H7 (cell line): ENCODE data around the gene OR8G5. TPM values are rescaled to one million over a fixed set of nuclear protein-coding genes. Genes with fewer than 3 reads are reported as not detected.
"Not testable (repeated sequence)": the region's sequence is repeated elsewhere in the genome, so short reads cannot be mapped to it uniquely, and the experiment has no call there.

Source experiments
- DNase-seq: peaks from one replicate; pipeline ENCODE4 v3.0.0; 2012
- H3K27me3 ChIP-seq: 2 replicates; pipeline ENCODE4 v1.6.0; 2011; ENCODE audit warnings: mild to moderate bottlenecking, low read length; ENCODE audit not compliant: control insufficient read depth, insufficient read depth
- H3K36me3 ChIP-seq: replicated peaks from 2 replicates; pipeline ENCODE4 v1.5.1; 2011; ENCODE audit warnings: low read length; ENCODE audit not compliant: control insufficient read depth, insufficient read depth
- H3K4me3 ChIP-seq: 2 replicates; pipeline ENCODE4 v1.5.1; 2011; ENCODE audit warnings: low read depth, mild to moderate bottlenecking, control low read depth, low read length, moderate library complexity; ENCODE audit not compliant: insufficient read depth
- total RNA-seq: library from RNA; depleted of rRNA; stranded (reverse); fragments of >200 nt; shearing (Covaris generic); gene quantifications from 2 replicates; pipeline ENCODE4 v1.2.3, GENCODE V29; 2014

OR8G5 gene
- total RNA-seq, 1 experiment from 2014 or later, result not detected

- H3K27me3 ChIP-seq, H3K36me3 ChIP-seq, DNase-seq, H3K4me3 ChIP-seq: not testable (repeated sequence)
Measured at GRCh38 chr11:124265041-124265440, 8.9 kb downstream of the OR8G5 start.

GRCh38 chr11:124270886-124271285 lies 14.7 kb downstream of the OR8G5 start:
- not testable (repeated sequence) for H3K27me3 ChIP-seq, H3K36me3 ChIP-seq, H3K4me3 ChIP-seq, DNase-seq

- DNase-seq, result no peak
- no peaks in the 10 kb centered on the region for H3K27me3 ChIP-seq
- no peaks in the 10 kb centered on the region for H3K36me3 ChIP-seq
- no peak overlapping the region for H3K4me3 ChIP-seq
Measured at GRCh38 chr11:124274000-124274399, 17.8 kb downstream of the OR8G5 start.

GRCh38 chr11:124276081-124276480 lies 19.9 kb downstream of the OR8G5 start:
- Histone ChIP-seq H3K4me3 (no peak overlapping the region), H3K27me3 (no peaks in the 10 kb centered on the region), H3K36me3 (no peaks in the 10 kb centered on the region)
- no peak for DNase-seq

- no peak overlapping the region for H3K4me3 ChIP-seq
- DNase-seq, result no peak
- H3K36me3 ChIP-seq, result no peaks in the 10 kb centered on the region
- no peaks in the 10 kb centered on the region for H3K27me3 ChIP-seq
Measured at GRCh38 chr11:124277207-124277606, 21.0 kb downstream of the OR8G5 start.

GRCh38 chr11:124277804-124278203 lies 21.6 kb downstream of the OR8G5 start:
- H3K27me3 ChIP-seq, result no peaks in the 10 kb centered on the region
- H3K4me3 ChIP-seq, result no peak overlapping the region
- H3K36me3 ChIP-seq, result no peaks in the 10 kb centered on the region
- peak; percentile 0 for DNase-seq

GRCh38 chr11:124278261-124278660 lies 22.1 kb downstream of the OR8G5 start:
- Histone ChIP-seq H3K4me3 (no peak overlapping the region), H3K27me3 (no peaks in the 10 kb centered on the region), H3K36me3 (no peaks in the 10 kb centered on the region)
- no peak for DNase-seq

- Histone ChIP-seq H3K27me3 (no peaks in the 10 kb centered on the region), H3K4me3 (no peak overlapping the region), H3K36me3 (no peaks in the 10 kb centered on the region)
- DNase-seq, result no peak
Measured at GRCh38 chr11:124285610-124286344, 29.6 kb downstream of the OR8G5 start.

GRCh38 chr11:124294687-124295086 lies 38.5 kb downstream of the OR8G5 start:
- no peak for DNase-seq
- Histone ChIP-seq H3K27me3 (no peaks in the 10 kb centered on the region), H3K4me3 (no peak overlapping the region), H3K36me3 (no peaks in the 10 kb centered on the region)

- DNase-seq, result no peak
- no peaks in the 10 kb centered on the region for H3K36me3 ChIP-seq
- no peak overlapping the region for H3K4me3 ChIP-seq
- no peaks in the 10 kb centered on the region for H3K27me3 ChIP-seq
Measured at GRCh38 chr11:124296016-124296415, 39.8 kb downstream of the OR8G5 start.

GRCh38 chr11:124297921-124298320 lies 41.7 kb downstream of the OR8G5 start:
- no peaks in the 10 kb centered on the region for H3K36me3 ChIP-seq
- no peaks in the 10 kb centered on the region for H3K27me3 ChIP-seq
- DNase-seq, result no peak
- H3K4me3 ChIP-seq, result no peak overlapping the region

GRCh38 chr11:124301548-124301947 lies 45.4 kb downstream of the OR8G5 start:
- H3K27me3 ChIP-seq, result no peaks in the 10 kb centered on the region
- no peak overlapping the region for H3K4me3 ChIP-seq
- no peaks in the 10 kb centered on the region for H3K36me3 ChIP-seq
- DNase-seq, result no peak

- Histone ChIP-seq H3K36me3 (no peaks in the 10 kb centered on the region), H3K4me3 (no peak overlapping the region), H3K27me3 (no peaks in the 10 kb centered on the region)
- DNase-seq, result peak; percentile 0
Measured at GRCh38 chr11:124302347-124303125, 46.4 kb downstream of the OR8G5 start.

- Histone ChIP-seq H3K27me3 (no peaks in the 10 kb centered on the region), H3K36me3 (no peaks in the 10 kb centered on the region), H3K4me3 (no peak overlapping the region)
- DNase-seq, result no peak
Measured at GRCh38 chr11:124307093-124307492, 50.9 kb downstream of the OR8G5 start.

- no peaks in the 10 kb centered on the region for H3K27me3 ChIP-seq
- H3K4me3 ChIP-seq, result no peak overlapping the region
- H3K36me3 ChIP-seq, result no peaks in the 10 kb centered on the region
- DNase-seq, result no peak
Measured at GRCh38 chr11:124310721-124311120, 54.5 kb downstream of the OR8G5 start.
